ENCODE measurements around the gene CTDP1.

Gene CTDP1

GRCh38 chr18:79763407-79763806 is 83.8 kb downstream of the CTDP1 start:
- DNase-seq (ENCODE audit: low read depth in 3 of 3), result no peak

- no peak for DNase-seq (ENCODE audit: low read depth in 3 of 3)
Observed at GRCh38 chr18:79764131-79764530, 84.5 kb downstream of the CTDP1 start.

- no peak for DNase-seq (ENCODE audit: low read depth in 3 of 3)
Observed at GRCh38 chr18:79765491-79766245, 86.1 kb downstream of the CTDP1 start.

- DNase-seq (ENCODE audit: low read depth in 3 of 3), result no peak
Observed at GRCh38 chr18:79766308-79766707, 86.7 kb downstream of the CTDP1 start.

GRCh38 chr18:79768745-79769144 is 89.1 kb downstream of the CTDP1 start:
- no peak for DNase-seq (ENCODE audit: low read depth in 3 of 3)

GRCh38 chr18:79769698-79770500 is 90.3 kb downstream of the CTDP1 start:
- no peak for DNase-seq (ENCODE audit: low read depth in 3 of 3)

- DNase-seq (ENCODE audit: low read depth in 3 of 3), result no peak
Observed at GRCh38 chr18:79770501-79770815, 90.9 kb downstream of the CTDP1 start.

- no peak for DNase-seq (ENCODE audit: low read depth in 3 of 3)
Observed at GRCh38 chr18:79770826-79771225, 91.2 kb downstream of the CTDP1 start.

- no peak for DNase-seq (ENCODE audit: low read depth in 3 of 3)
Observed at GRCh38 chr18:79771446-79772107, 92.0 kb downstream of the CTDP1 start.

- no peak for DNase-seq (ENCODE audit: low read depth in 3 of 3)
Observed at GRCh38 chr18:79772108-79772864, 92.7 kb downstream of the CTDP1 start.

- no peak for DNase-seq (ENCODE audit: low read depth in 3 of 3)
Observed at GRCh38 chr18:79772865-79773696, 93.5 kb downstream of the CTDP1 start.

GRCh38 chr18:79774111-79774510 is 94.5 kb downstream of the CTDP1 start:
- no peak for DNase-seq (ENCODE audit: low read depth in 3 of 3)

- DNase-seq (ENCODE audit: low read depth in 3 of 3), result no peak
Observed at GRCh38 chr18:79775441-79776221, 96.0 kb downstream of the CTDP1 start.

GRCh38 chr18:79776674-79777073 is 97.1 kb downstream of the CTDP1 start:
- no peak for DNase-seq (ENCODE audit: low read depth in 3 of 3)

- DNase-seq (ENCODE audit: low read depth in 3 of 3), result no peak
Observed at GRCh38 chr18:79778291-79778791, 98.7 kb downstream of the CTDP1 start.

GRCh38 chr18:79779021-79779699 is 99.6 kb downstream of the CTDP1 start:
- DNase-seq (ENCODE audit: low read depth in 3 of 3), result no peak

GRCh38 chr18:79779700-79780190 is 100.1 kb downstream of the CTDP1 start:
- DNase-seq (ENCODE audit: low read depth in 3 of 3), result no peak

GRCh38 chr18:79780547-79780946 is 100.9 kb downstream of the CTDP1 start:
- DNase-seq (ENCODE audit: low read depth in 3 of 3), result no peak

- DNase-seq (ENCODE audit: low read depth in 3 of 3), result no peak
Observed at GRCh38 chr18:79781331-79781941, 101.8 kb downstream of the CTDP1 start.
